Measurements from ENCODE around the gene ITIH2.
"Not testable (repeated sequence)": the region's sequence is repeated elsewhere in the genome, so short reads cannot be mapped to it uniquely, and the experiment has no call there.

Gene ITIH2

GRCh38 chr10:7703140-7703539 lies at the start of gene ITIH2:
Gene ITIH2, plus strand, starts transcription at chr10:7703316. Its CDS starts 119 bp downstream, at chr10:7703435.
- no peak for DNase-seq (ENCODE audit: low read depth in 3 of 3)

GRCh38 chr10:7657079-7657478 lies 46.0 kb upstream of the ITIH2 start:
- DNase-seq (ENCODE audit: low read depth in 3 of 3): not testable (repeated sequence)

GRCh38 chr10:7657552-7657951 lies 45.6 kb upstream of the ITIH2 start:
- DNase-seq (ENCODE audit: low read depth in 3 of 3): no peak

- DNase-seq (ENCODE audit: low read depth in 3 of 3): no peak
Measured at GRCh38 chr10:7659560-7659959, 43.6 kb upstream of the ITIH2 start.

GRCh38 chr10:7662522-7662921 lies 40.6 kb upstream of the ITIH2 start:
- no peak for DNase-seq (ENCODE audit: low read depth in 3 of 3)

GRCh38 chr10:7664707-7665106 lies 38.4 kb upstream of the ITIH2 start:
- DNase-seq (ENCODE audit: low read depth in 3 of 3): no peak

GRCh38 chr10:7665767-7666166 lies 37.3 kb upstream of the ITIH2 start:
- DNase-seq (ENCODE audit: low read depth in 3 of 3): no peak

GRCh38 chr10:7666253-7667023 lies 36.7 kb upstream of the ITIH2 start, which contains the start of gene ITIH5:
Gene ITIH5, minus strand, starts transcription at chr10:7666966. Its CDS starts 74 bp downstream, at chr10:7666892.
- no peak for DNase-seq (ENCODE audit: low read depth in 3 of 3)

- no peak for DNase-seq (ENCODE audit: low read depth in 3 of 3)
Measured at GRCh38 chr10:7667262-7668141, 35.6 kb upstream of the ITIH2 start.

- DNase-seq (ENCODE audit: low read depth in 3 of 3): no peak
Measured at GRCh38 chr10:7670157-7670556, 33.0 kb upstream of the ITIH2 start.

- DNase-seq (ENCODE audit: low read depth in 3 of 3): no peak
Measured at GRCh38 chr10:7672341-7673134, 30.6 kb upstream of the ITIH2 start.

GRCh38 chr10:7679256-7679655 lies 23.9 kb upstream of the ITIH2 start:
- no peak for DNase-seq (ENCODE audit: low read depth in 3 of 3)

- not testable (repeated sequence) for DNase-seq (ENCODE audit: low read depth in 3 of 3)
Measured at GRCh38 chr10:7680078-7680477, 23.0 kb upstream of the ITIH2 start.

- no peak for DNase-seq (ENCODE audit: low read depth in 3 of 3)
Measured at GRCh38 chr10:7686351-7687171, 16.6 kb upstream of the ITIH2 start.

GRCh38 chr10:7687228-7687907 lies 15.7 kb upstream of the ITIH2 start:
- peak; percentile 60 to 71 (median 67) for DNase-seq (ENCODE audit: low read depth in 3 of 3)

GRCh38 chr10:7689591-7689990 lies 13.5 kb upstream of the ITIH2 start:
- no peak for DNase-seq (ENCODE audit: low read depth in 3 of 3)

- DNase-seq (ENCODE audit: low read depth in 3 of 3): not testable (repeated sequence)
Measured at GRCh38 chr10:7690885-7691597, 12.1 kb upstream of the ITIH2 start.

- DNase-seq (ENCODE audit: low read depth in 3 of 3): not testable (repeated sequence)
Measured at GRCh38 chr10:7692368-7692767, 10.7 kb upstream of the ITIH2 start.

- DNase-seq (ENCODE audit: low read depth in 3 of 3): not testable (repeated sequence)
Measured at GRCh38 chr10:7693194-7693593, 9.9 kb upstream of the ITIH2 start.

- no peak for DNase-seq (ENCODE audit: low read depth in 3 of 3)
Measured at GRCh38 chr10:7696545-7696944, 6.6 kb upstream of the ITIH2 start.

Data from stimulated activated CD4-positive, alpha-beta T cell treated with anti-CD3 and anti-CD28 coated beads, TNF-alpha, amount 100 ng/mL, for 48 hours (primary cell).